ENCODE measurements around the gene E2F4.

The E2F4 gene

DNA sequence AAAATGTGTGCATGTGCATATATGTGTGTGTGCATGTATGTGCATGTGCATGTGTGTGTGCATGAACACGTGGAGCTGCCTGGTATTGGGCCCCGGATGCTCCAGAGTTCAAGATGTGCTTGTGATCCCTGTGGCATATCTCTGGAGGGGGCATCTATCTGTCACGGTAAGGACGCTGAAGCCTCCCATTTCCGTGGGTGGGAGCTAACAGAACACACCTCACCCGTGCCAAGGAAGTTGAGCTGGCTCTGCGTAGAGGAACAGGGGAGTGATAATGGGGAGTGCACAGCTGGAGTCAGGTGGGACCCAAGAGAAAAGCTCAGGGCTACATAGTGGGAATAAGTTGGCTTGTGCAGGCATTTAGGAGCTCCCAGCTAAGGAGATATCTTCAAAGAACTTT is 19.7 kb downstream of the E2F4 start:
- no peak for DNase-seq

DNA sequence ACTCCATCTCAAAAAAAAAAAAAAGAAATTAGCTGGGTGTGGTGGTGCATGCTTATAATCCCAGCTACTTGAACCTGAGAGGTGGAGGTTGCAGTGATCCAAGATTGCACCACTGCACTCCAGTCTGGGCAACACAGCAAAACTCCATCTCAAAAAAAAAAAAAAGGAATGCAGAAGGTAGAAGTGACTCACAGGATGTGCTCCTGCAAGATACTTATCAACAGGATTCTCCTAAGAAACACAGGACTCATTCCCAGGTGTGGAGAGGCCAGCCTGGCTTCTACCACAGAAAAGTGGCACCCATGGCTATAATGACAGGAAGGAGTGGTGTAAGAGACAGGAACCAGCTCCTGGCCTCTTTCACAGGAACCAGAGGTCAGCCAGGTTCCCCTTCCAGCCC is 20.8 kb downstream of the E2F4 start:
- no peak for DNase-seq

DNA sequence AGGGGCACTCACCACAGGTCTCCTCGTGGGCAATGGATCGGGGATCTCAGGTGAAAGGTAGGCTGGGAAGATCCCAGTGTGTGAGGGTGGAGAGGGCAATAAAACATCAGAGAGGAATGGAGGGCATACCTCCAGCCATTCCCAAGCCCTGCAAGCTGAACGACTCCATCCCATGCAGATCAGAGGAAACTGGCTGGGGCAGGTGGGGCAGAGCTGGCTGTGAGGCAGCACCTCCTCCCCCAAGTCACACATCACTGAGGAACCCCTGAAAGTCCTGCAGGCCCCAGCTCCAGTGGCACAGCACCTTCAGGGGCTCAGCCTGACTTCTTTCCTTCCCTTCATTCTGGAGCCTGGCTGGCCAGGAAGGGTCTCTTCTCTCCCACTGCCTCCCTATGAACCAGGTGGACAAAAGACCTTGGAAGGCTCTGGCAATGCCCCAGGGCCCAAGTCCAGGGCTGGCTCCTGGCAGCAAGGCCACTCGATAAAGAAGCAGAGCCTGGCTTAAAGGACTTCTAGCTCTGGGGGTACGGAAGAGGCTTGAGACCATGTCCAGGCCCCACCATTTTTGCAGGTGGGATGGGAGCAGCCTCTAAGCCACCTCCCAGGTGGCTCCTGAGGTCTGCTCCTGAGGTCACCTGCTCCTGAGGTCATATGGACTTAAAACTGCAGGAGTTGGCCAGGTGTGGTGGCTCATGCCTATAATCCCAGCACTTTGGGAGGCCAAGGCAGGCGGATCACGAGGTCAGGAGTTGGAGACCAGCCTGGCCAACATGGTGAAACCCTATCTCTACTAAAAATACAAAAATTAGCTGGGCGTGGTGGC is 21.5 kb downstream of the E2F4 start:
- DNase-seq: no peak

GRCh38 chr16:67215706-67216105 is 23.8 kb downstream of the E2F4 start:
- no peak for DNase-seq

GRCh38 chr16:67216612-67217490 is 24.9 kb downstream of the E2F4 start:
- no peak for DNase-seq

DNA sequence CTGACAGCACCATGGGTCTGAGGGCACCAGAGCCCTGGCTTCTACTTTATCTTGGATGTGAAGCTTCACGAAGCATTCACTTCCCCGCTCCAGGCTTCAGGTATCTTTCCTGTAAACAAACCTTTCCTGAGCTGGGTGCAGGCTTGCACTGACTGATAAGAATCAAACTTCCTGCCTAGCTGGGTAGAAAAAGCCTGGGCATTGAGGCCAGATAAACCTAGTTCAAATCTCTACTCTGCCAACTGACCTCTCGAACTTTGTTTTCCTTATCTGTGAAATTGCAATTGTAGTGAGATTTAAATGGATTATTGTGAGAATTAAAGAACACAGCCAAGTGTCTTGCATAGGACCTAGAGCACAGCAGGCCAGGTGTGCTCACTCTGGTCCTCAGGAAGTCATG is 32.0 kb downstream of the E2F4 start:
- DNase-seq: no peak

GRCh38 chr16:67226295-67226803 is 34.4 kb downstream of the E2F4 start:
- no peak for DNase-seq

GRCh38 chr16:67226804-67227566 is 35.0 kb downstream of the E2F4 start, which contains the start of gene TMEM208:
TMEM208 (plus strand) TSS chr16:67227130; CDS start chr16:67227219, 89 bp downstream.
- DNase-seq: peak; percentile 41

GRCh38 chr16:67227567-67227921 is 35.6 kb downstream of the E2F4 start:
- no peak for DNase-seq

DNA sequence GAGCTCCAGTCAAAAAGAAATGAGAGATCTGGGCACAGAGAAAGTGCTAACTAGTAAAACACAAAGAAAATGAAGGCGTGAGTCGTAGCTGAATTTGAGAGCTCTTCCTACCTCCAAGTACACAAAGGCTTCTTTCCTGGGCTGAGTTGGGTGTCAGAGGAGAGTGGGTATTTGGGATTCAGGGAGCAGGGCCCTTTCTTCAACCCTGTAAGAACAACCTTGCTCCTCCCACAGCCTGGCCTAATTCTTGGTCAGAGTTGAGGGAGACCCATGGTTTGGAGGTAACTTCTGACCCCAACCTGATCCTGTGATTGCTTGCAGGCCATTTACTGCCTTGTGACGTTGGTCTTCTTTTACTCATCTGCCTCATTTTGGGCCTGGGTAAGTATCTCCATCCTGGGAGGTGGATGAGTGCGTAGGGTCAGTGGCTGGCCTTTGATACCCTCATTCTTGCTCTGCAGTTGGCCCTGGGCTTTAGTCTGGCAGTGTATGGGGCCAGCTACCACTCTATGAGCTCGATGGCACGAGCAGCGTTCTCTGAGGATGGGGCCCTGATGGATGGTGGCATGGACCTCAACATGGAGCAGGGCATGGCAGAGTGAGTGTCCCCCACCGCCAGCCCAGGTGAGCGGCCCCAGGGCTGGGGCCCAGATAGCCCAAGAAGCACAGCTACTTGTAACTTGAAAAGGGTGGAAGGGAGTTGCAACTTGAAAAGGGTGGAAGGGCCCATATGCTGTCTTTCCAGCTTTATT is 36.3 kb downstream of the E2F4 start:
- no peak for DNase-seq

DNA sequence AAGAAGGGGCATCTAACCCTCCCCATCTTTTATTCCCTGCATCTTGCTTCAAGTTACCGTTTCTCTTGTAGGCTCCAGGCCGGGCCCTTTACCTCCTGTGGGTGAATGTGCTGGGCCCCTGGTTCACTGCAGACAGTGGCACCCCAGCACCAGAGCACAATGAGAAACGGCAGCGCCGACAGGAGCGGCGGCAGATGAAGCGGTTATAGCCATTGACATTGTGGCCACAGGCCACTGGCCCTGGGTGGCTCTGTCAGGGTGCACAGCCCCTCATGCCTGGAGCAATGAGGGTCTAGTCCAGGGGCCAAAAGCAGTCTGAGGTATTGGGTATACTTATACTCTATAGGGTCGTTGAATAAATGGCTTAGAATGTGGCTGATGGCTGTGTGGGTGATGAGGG is 37.0 kb downstream of the E2F4 start:
- DNase-seq: no peak

DNA sequence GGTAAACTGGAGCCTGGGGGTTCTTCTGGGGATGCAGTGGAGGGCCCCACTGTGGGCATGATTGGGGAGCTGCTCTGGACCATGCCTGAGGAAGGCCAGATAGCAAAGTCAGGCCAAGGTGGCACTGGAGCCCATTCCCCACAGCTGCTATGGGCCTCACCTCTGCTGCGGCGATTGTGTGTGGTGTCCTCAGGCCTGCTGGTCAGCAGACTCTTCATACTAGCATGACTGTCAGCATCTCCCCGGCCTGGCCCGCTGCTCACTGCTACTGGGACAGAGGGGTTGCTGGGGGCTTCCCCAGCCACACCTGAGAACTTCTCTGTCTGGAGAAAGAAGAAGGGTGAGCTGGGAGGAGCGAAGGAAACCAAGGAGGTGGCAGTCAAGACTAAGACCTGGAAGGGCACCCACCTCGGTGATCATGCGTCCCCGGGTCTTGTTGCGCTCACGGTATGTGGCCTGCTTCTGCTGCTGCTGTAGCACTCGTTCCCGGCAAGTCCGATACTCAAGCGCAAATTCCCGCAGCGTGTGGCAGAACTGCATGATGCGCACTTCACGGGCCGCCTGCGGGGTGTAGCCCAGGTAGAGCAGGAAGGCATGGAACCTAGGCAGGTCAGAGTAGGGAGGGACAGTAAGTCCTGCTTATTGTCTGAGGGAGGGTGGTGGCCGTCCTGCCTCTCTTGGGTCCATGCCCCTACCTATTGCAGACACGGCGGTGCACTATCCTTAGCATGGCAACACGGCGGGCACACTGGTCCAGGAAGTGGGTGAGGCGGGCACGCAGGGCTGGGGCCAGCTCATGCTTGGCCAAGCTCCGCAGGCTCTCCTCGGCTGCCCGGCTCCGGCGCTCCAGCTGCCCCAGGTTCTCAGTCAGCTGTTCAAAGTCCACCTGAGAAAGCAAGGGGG is 38.2 kb downstream of the E2F4 start:
- DNase-seq: no peak

- DNase-seq: no peak
Observed at GRCh38 chr16:67230809-67231660, 39.1 kb downstream of the E2F4 start.

DNA sequence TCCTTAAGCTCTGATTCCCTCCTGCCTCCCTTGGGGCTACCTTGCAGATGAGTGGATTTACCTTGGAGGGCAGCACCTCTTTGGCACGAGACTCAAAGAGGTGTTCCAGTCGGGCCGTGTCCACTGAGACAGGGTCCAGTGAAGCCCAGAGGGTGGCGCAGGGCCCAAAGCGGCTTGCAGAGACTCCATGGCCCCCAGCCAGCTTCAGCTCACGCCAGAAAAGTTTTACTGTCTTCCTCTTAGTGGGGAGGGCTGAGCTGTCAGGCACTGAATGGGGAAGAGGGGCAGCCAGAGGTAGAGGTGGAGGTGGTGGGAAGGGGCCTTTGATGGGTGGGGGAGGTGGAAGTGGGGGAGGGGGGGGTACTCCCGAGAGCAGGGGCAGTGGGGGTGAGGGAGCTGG is 41.6 kb downstream of the E2F4 start:
- DNase-seq: no peak

DNA sequence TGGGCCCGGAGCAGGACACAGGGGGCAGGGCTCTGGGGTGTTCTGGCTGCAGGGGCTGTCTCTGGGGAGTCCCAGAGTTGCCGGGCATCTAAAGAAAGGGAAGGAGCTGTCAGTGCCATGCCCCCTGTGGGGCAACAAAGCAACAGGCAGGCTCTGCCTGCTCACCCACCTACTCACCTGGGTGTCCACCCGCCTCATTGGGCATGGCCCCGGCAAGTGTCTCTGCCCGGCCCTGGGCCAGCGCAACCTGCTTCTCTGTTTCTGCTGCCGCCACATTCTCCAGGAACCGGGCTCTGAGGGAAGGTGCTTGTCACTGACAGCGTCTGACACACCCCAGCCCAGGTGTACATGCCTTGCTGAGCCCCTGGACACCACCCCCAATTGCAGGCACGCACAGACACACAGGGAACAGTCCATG is 42.2 kb downstream of the E2F4 start:
- no peak for DNase-seq

GRCh38 chr16:67235816-67236562 is 44.0 kb downstream of the E2F4 start:
- DNase-seq: no peak

DNA sequence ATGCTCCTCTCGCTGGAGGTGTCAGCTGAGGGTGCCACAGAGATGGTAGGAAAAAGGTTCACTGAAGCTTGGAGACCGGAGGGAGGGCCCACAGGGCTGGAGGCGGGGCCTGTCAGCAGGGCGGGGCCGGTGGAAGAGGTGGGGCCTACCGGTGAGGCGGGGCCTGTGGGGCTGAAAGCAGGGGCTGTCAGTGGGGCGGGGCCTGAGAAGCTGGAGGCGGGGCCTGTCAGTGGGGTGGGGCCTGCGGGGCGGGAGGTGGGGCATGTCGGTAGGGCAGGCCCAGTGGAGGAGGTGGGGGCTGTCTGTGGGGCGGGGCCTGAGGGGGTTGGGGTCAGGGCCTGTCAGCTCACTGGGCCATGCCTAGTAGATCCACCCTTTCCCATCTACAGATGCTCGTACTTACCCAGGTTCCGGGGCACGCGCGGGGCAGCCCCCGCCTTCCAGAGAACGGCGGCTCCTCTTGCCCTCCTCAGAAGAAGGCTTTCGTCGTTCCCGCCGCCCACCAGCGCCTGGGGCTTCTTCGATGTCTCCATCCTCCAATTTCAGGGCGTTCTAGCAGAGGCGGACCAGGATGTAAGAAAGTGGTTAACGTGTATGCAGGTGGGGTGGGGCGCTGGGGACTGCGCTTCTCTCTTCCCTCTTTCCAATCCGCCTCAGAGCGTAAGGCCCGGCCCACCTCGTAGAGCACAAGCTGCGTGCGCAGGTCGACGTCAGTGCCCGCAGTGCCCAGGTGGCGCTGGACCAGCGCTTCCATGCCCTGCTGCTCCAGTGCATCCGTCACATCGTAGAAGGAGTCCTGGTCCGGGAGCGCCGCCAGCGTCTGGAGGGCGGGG is 44.8 kb downstream of the E2F4 start:
- DNase-seq: no peak
